GM12878 (cell line): ENCODE data around the gene CEP120. TPM values are rescaled to one million over a fixed set of nuclear protein-coding genes. Genes with fewer than 3 reads are reported as not detected.

Source experiments
- ATAC-seq: fragments of 200-7000 bp; cut with Tn5 transposase; 3 replicates; pipeline ENCODE4 v1.9.1; 2020; ENCODE audit warnings: mild to moderate bottlenecking, moderate library complexity
- BruUV-seq: library from RNA; stranded (reverse); fragments of 400-500 nt; replicated peaks from 2 replicates; lab custom pipeline; 2021; lab: Mats Ljungman, UMichigan
- CTCF ChIA-PET: fragments of 300-600 bp; sonication (Branson Sonifier 250); formaldehyde crosslinking; extraction: SDS; loops from one replicate; lab custom pipeline; 2021; ENCODE audit warnings: inconsistent platforms; lab: Yijun Ruan, JAX
- POLR2A ChIA-PET: fragments of 350-600 bp; formaldehyde crosslinking; extraction: SDS; loops from one replicate; lab custom pipeline; 2021; ENCODE audit warnings: inconsistent platforms; lab: Charles Lee
- RAD21 ChIA-PET: fragments of 300-600 bp; sonication (Branson Sonifier 250); formaldehyde crosslinking; loops from one replicate; lab custom pipeline; 2023; ENCODE audit warnings: antibody characterized with exemption; ENCODE audit not compliant: unreplicated experiment; lab: Charles Lee
- SMC1A ChIA-PET: fragments of 300-600 bp; sonication (Branson Sonifier 250); formaldehyde crosslinking; loops from one replicate; lab custom pipeline; 2023; ENCODE audit not compliant: unreplicated experiment, uncharacterized antibody; lab: Charles Lee
- DNase-seq: peaks from one replicate; pipeline ENCODE4 v3.0.0-alpha.2; 2011; ENCODE audit warnings: low read depth, low spot score
- FAIRE-seq: peaks from 3 replicates; lab custom pipeline; 2011; peaks lifted over from hg19 to GRCh38; lab: Jason Lieb, UNC
- H2AFZ ChIP-seq: 2 replicates; pipeline ENCODE4 v1.6.0; 2011; ENCODE audit warnings: low read depth, low read length, control low read depth; ENCODE audit not compliant: control insufficient read depth
- H3K27ac ChIP-seq: 2 replicates; pipeline ENCODE4 v1.5.1; 2011; ENCODE audit warnings: control low read depth; ENCODE audit not compliant: control insufficient read depth, insufficient read depth
- H3K27me3 ChIP-seq, 2 experiments: replicated peaks in 1 of 2; 2 replicates each; pipeline versions ENCODE4 v1.6.0 to v1.6.1; 2011; ENCODE audit warnings: low read length in 1 of 2; ENCODE audit not compliant: control insufficient read depth in 2 of 2, insufficient read depth in 2 of 2
- H3K36me3 ChIP-seq, 2 experiments: 2 replicates each; pipeline ENCODE4 v1.5.1; 2011; ENCODE audit warnings: low read length in 1 of 2; ENCODE audit not compliant: control insufficient read depth in 2 of 2, insufficient read depth in 2 of 2
- H3K4me1 ChIP-seq: 2 replicates; pipeline ENCODE4 v1.6.1; 2011; ENCODE audit warnings: mild to moderate bottlenecking, low read length, moderate library complexity, mixed read lengths; ENCODE audit not compliant: control insufficient read depth, insufficient read depth
- H3K4me2 ChIP-seq: 2 replicates; pipeline ENCODE4 v1.6.0; 2011; ENCODE audit warnings: control low read depth; ENCODE audit not compliant: control insufficient read depth, insufficient read depth
- H3K4me3 ChIP-seq: fragments of 200-600 bp; sonication (generic); 2 replicates; pipeline ENCODE4 v1.5.1; 2016
- H3K79me2 ChIP-seq: 2 replicates; pipeline ENCODE4 v1.6.0; 2011; ENCODE audit warnings: low read length; ENCODE audit not compliant: control insufficient read depth, insufficient read depth
- H3K9ac ChIP-seq: 2 replicates; pipeline ENCODE4 v1.8.0; 2011; ENCODE audit warnings: low read length, control low read depth, mixed read lengths; ENCODE audit not compliant: control insufficient read depth, insufficient read depth
- H3K9me3 ChIP-seq: replicated peaks from 3 replicates; pipeline ENCODE4 v1.5.1; 2011; ENCODE audit warnings: mild to moderate bottlenecking, low read length; ENCODE audit not compliant: control insufficient read depth, insufficient read depth
- H4K20me1 ChIP-seq: 2 replicates; pipeline ENCODE4 v1.6.0; 2011; ENCODE audit not compliant: control insufficient read depth, insufficient read depth
- CHD1 ChIP-seq: IDR thresholded peaks from 2 replicates; pipeline ENCODE4 v1.6.1; 2012; ENCODE audit warnings: low read depth, low read length, improper control_type of control experiment
- EP300 ChIP-seq, 2 experiments: fragments of 150-350 bp in 1 of 2; IDR thresholded peaks; 2 replicates each; pipeline ENCODE4 v1.6.1; 2011 to 2012; ENCODE audit warnings: low read depth in 2 of 2, low read length in 2 of 2, borderline replicate concordance in 1 of 2, improper control_type of control experiment in 1 of 2, inconsistent platforms in 1 of 2; ENCODE audit not compliant: control insufficient read depth in 1 of 2
- NR2C1 ChIP-seq: fragments of 450-650 bp; IDR thresholded peaks from 2 replicates; pipeline ENCODE4 v1.6.1; 2017; ENCODE audit warnings: antibody characterized with exemption, mild to moderate bottlenecking, moderate library complexity
- RELA ChIP-seq: fragments of 450-650 bp; IDR thresholded peaks from 2 replicates; pipeline ENCODE4 v1.8.0; 2014; ENCODE audit warnings: borderline replicate concordance; ENCODE audit not compliant: partially characterized antibody
- RUNX3 ChIP-seq: IDR thresholded peaks from 2 replicates; pipeline ENCODE4 v1.6.1; 2012; ENCODE audit warnings: low read length, inconsistent platforms
- SMAD5 ChIP-seq: IDR thresholded peaks from 2 replicates; pipeline ENCODE4 v1.6.1; 2016; ENCODE audit warnings: antibody characterized with exemption, low read depth
- SMARCA5 ChIP-seq: fragments of 450-650 bp; IDR thresholded peaks from 2 replicates; pipeline ENCODE4 v1.6.1; 2017; ENCODE audit warnings: mild to moderate bottlenecking
- YBX1 ChIP-seq: fragments of 450-650 bp; IDR thresholded peaks from 2 replicates; pipeline ENCODE4 v1.6.1; 2016; ENCODE audit warnings: antibody characterized with exemption
- ZNF274 ChIP-seq: IDR thresholded peaks from one replicate; pipeline ENCODE4 v1.8.0; 2011; ENCODE audit not compliant: insufficient read length, insufficient read depth
- ZNF384 ChIP-seq: IDR thresholded peaks from 2 replicates; pipeline ENCODE4 v1.6.1; 2012; ENCODE audit warnings: low read depth, mild to moderate bottlenecking, low read length, improper control_type of control experiment, borderline replicate concordance
- WGBS: methylation state at CpG from one replicate; pipeline ENCODE4 v1.1.6; 2016; ENCODE audit warnings: low lambda C conversion rate; ENCODE audit not compliant: insufficient replicate concordance, insufficient coverage; ENCODE audit errors: missing lambda C conversion rate; 5-methylcytosine and 5-hydroxymethylcytosine counted together
- in situ Hi-C: fragments of 300-500 bp; cut with MboI; formaldehyde crosslinking; loops from 9 replicates; pipeline ENCODE4 v1.14.3; 2018; ENCODE audit warnings: mixed read lengths
- intact Hi-C: fragments of 100-400 bp; cut with micrococcal nuclease; formaldehyde crosslinking; loops from one replicate; pipeline ENCODE4 v1.14.2; 2022; ENCODE audit not compliant: unreplicated experiment
- polyA plus RNA-seq, 11 experiments: library from polyadenylated mRNA; depleted of rRNA in 4 of 11; unstranded in 6 of 11; stranded (reverse) in 5 of 11; fragments of >200 nt; fragmentation: Nextera tagmentation in 4 of 11; fragmentation: Illumina TruSeq in 1 of 11; extraction: Ambion mirVana in 4 of 11; extraction: Trizol in 1 of 11; gene quantifications; 1 replicate in 1 of 11; 2 replicates in 10 of 11; pipeline versions ENCODE4 v1.2.1 to v1.2.3, GENCODE V29; 2011 to 2016; ENCODE audit warnings: inconsistent platforms in 2 of 11, missing spikeins in 2 of 11, low read depth in 1 of 11
- total RNA-seq, 4 experiments: library from RNA; depleted of rRNA in 3 of 4; stranded (reverse); fragments of >200 nt in 3 of 4; fragmentation: Illumina TruSeq in 1 of 4; extraction: Trizol in 1 of 4; gene quantifications; 2 replicates each; pipeline versions ENCODE4 v1.2.1 to v1.2.3, GENCODE V29; 2013 to 2021
- TF ChIP-seq, protein P1 (sequence below): fragments of 450-650 bp; IDR thresholded peaks from 2 replicates; pipeline ENCODE4 v1.6.1; 2016; ENCODE audit warnings: mild to moderate bottlenecking
- TF ChIP-seq, protein P2 (sequence below): fragments of 450-650 bp; IDR thresholded peaks from 2 replicates; pipeline ENCODE4 v1.6.1; 2017; ENCODE audit warnings: mild to moderate bottlenecking
- TF ChIP-seq, protein P3 (sequence below): IDR thresholded peaks from 2 replicates; pipeline ENCODE4 v1.6.1; 2012; ENCODE audit warnings: low read depth, low read length, improper control_type of control experiment
- TF ChIP-seq, protein P4 (sequence below): fragments of 450-650 bp; IDR thresholded peaks from 2 replicates; pipeline ENCODE4 v1.6.1; 2017; ENCODE audit warnings: antibody characterized with exemption, mild to moderate bottlenecking, moderate library complexity
- TF ChIP-seq, protein P5 (sequence below): fragments of 450-650 bp; IDR thresholded peaks from 2 replicates; pipeline ENCODE4 v1.6.1; 2017; ENCODE audit warnings: low read depth, mild to moderate bottlenecking, moderate library complexity

Gene CEP120
- total and polyA plus RNA-seq, 10 of the 15 experiments (the other 5 are each of a cell fraction or from before 2014, with no cell fraction given), result 4.1 to 23.0 (median 13.1) TPM

DNA sequence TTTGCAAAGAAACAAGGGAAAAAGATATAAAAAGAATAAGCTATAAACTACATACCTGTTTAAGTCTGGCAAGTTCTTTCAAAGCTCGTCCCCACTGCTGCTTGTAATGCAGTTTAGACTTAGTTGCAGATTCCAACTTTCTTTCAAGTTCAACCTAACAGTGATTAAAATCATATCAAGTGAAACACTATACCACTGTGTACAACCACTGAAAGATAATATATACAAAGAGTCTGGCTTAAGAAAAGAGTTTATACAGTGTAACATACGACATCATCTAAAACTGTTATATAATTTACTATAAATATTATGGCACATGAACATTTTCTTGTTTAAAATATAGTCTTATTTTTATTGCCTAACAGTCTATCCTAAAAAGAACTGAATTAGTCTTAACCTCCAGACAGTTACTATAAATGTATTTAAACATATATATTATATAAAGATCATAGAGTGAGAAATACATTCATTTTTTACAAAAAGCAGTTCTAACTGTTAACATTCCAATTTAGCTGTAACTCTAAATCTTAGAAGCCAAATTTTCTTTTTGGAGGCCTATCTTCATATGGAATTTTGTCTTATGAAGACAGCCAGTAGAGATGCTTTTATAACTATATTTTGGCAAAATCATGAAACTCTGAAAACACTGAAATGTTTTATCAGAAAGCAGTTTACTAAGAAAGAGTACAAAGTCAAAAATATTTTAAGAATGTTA is 58.6 kb downstream of the CEP120 start:
- Histone ChIP-seq H3K36me3 (no peaks in the 10 kb centered on the region), H3K27me3 (no peaks in the 10 kb centered on the region), H3K9ac (no peak overlapping the region), H3K4me2 (no peak overlapping the region), H3K4me3 (no peak overlapping the region), H2AFZ (no peak overlapping the region), H3K27ac (no peak overlapping the region), H3K79me2 (no peaks in the 10 kb centered on the region), H4K20me1 (no peaks in the 10 kb centered on the region), H3K9me3 (no peaks in the 10 kb centered on the region), H3K4me1 (no peaks in the 10 kb centered on the region)
- ATAC-seq (no peak), FAIRE-seq (no peak), DNase-seq (no peak)
- ChIA-PET CTCF (no interaction called here), POLR2A (no interaction called here), SMC1A (interaction anchor here (1.0 kb wide), 1 partner anchor 62 kb away, joined by 4 read pairs; no protein-coding TSS in a partner anchor), RAD21 (no interaction called here)
- in situ Hi-C loops (loop anchor here (10.0 kb wide), 1 partner anchor 860 kb away; no protein-coding TSS in a partner anchor), intact Hi-C loops (loop anchor here (5.0 kb wide), 2 partner anchors 248 to 862 kb away; no protein-coding TSS in a partner anchor)
- no TSS peak for BruUV-seq
- WGBS, result 78% methylated on average over 2 of the region's 2 CpGs
- TF ChIP-seq CHD1 (no peak), ZNF274 (no peak), ZNF384 (no peak), RELA (no peak), EP300 (IDR thresholded peaks at IDR 0.05; ENCODE audit: borderline replicate concordance in 1 of 2, control insufficient read depth in 1 of 2, low read depth in 2 of 2, low read length in 2 of 2) (no peak), SMAD5 (no peak), NR2C1 (no peak), YBX1 (no peak), SMARCA5 (no peak), RUNX3 (no peak)
- TF ChIP-seq, protein P1, sequence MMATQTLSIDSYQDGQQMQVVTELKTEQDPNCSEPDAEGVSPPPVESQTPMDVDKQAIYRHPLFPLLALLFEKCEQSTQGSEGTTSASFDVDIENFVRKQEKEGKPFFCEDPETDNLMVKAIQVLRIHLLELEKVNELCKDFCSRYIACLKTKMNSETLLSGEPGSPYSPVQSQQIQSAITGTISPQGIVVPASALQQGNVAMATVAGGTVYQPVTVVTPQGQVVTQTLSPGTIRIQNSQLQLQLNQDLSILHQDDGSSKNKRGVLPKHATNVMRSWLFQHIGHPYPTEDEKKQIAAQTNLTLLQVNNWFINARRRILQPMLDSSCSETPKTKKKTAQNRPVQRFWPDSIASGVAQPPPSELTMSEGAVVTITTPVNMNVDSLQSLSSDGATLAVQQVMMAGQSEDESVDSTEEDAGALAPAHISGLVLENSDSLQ, result no peak
- TF ChIP-seq, protein P2, sequence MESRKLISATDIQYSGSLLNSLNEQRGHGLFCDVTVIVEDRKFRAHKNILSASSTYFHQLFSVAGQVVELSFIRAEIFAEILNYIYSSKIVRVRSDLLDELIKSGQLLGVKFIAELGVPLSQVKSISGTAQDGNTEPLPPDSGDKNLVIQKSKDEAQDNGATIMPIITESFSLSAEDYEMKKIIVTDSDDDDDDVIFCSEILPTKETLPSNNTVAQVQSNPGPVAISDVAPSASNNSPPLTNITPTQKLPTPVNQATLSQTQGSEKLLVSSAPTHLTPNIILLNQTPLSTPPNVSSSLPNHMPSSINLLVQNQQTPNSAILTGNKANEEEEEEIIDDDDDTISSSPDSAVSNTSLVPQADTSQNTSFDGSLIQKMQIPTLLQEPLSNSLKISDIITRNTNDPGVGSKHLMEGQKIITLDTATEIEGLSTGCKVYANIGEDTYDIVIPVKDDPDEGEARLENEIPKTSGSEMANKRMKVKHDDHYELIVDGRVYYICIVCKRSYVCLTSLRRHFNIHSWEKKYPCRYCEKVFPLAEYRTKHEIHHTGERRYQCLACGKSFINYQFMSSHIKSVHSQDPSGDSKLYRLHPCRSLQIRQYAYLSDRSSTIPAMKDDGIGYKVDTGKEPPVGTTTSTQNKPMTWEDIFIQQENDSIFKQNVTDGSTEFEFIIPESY, result no peak
- TF ChIP-seq, protein P3, sequence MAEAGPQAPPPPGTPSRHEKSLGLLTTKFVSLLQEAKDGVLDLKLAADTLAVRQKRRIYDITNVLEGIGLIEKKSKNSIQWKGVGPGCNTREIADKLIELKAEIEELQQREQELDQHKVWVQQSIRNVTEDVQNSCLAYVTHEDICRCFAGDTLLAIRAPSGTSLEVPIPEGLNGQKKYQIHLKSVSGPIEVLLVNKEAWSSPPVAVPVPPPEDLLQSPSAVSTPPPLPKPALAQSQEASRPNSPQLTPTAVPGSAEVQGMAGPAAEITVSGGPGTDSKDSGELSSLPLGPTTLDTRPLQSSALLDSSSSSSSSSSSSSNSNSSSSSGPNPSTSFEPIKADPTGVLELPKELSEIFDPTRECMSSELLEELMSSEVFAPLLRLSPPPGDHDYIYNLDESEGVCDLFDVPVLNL, result no peak
- TF ChIP-seq, protein P4, sequence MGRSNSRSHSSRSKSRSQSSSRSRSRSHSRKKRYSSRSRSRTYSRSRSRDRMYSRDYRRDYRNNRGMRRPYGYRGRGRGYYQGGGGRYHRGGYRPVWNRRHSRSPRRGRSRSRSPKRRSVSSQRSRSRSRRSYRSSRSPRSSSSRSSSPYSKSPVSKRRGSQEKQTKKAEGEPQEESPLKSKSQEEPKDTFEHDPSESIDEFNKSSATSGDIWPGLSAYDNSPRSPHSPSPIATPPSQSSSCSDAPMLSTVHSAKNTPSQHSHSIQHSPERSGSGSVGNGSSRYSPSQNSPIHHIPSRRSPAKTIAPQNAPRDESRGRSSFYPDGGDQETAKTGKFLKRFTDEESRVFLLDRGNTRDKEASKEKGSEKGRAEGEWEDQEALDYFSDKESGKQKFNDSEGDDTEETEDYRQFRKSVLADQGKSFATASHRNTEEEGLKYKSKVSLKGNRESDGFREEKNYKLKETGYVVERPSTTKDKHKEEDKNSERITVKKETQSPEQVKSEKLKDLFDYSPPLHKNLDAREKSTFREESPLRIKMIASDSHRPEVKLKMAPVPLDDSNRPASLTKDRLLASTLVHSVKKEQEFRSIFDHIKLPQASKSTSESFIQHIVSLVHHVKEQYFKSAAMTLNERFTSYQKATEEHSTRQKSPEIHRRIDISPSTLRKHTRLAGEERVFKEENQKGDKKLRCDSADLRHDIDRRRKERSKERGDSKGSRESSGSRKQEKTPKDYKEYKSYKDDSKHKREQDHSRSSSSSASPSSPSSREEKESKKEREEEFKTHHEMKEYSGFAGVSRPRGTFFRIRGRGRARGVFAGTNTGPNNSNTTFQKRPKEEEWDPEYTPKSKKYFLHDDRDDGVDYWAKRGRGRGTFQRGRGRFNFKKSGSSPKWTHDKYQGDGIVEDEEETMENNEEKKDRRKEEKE, result no peak
- TF ChIP-seq, protein P5, sequence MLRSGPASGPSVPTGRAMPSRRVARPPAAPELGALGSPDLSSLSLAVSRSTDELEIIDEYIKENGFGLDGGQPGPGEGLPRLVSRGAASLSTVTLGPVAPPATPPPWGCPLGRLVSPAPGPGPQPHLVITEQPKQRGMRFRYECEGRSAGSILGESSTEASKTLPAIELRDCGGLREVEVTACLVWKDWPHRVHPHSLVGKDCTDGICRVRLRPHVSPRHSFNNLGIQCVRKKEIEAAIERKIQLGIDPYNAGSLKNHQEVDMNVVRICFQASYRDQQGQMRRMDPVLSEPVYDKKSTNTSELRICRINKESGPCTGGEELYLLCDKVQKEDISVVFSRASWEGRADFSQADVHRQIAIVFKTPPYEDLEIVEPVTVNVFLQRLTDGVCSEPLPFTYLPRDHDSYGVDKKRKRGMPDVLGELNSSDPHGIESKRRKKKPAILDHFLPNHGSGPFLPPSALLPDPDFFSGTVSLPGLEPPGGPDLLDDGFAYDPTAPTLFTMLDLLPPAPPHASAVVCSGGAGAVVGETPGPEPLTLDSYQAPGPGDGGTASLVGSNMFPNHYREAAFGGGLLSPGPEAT, result no peak
